ENCODE measurements around the gene CFLAR. TPM values are rescaled to one million over a fixed set of nuclear protein-coding genes. Genes with fewer than 3 reads are reported as not detected.
"Not testable (repeated sequence)": the region's sequence is repeated elsewhere in the genome, so short reads cannot be mapped to it uniquely, and the experiment has no call there.

Gene CFLAR
- total RNA-seq, 1 experiment from 2014 or later = 70.1 TPM

GRCh38 chr2:201174687-201175086 lies 58.7 kb downstream of the CFLAR start:
- no peak for DNase-seq (ENCODE audit: extremely low read depth, low read depth)

GRCh38 chr2:201176081-201176481 lies 60.1 kb downstream of the CFLAR start:
- no peak for DNase-seq (ENCODE audit: extremely low read depth, low read depth)

- no peak for DNase-seq (ENCODE audit: extremely low read depth, low read depth)
These were observed 64.0 kb downstream of the CFLAR start for GRCh38 chr2:201180010-201180409.

- peak; percentile 88 for DNase-seq (ENCODE audit: extremely low read depth, low read depth)
These were observed 66.8 kb downstream of the CFLAR start, which contains the start of gene CASP10 for GRCh38 chr2:201182650-201183364. Gene CASP10 (plus strand): TSS chr2:201183141. CDS start chr2:201185778, 2,637 bp downstream.

GRCh38 chr2:201183365-201183727 lies 67.4 kb downstream of the CFLAR start:
- no peak for DNase-seq (ENCODE audit: extremely low read depth, low read depth)

- DNase-seq (ENCODE audit: extremely low read depth, low read depth) = not testable (repeated sequence)
These were observed 67.9 kb downstream of the CFLAR start for GRCh38 chr2:201183835-201184234.

- DNase-seq (ENCODE audit: extremely low read depth, low read depth) = not testable (repeated sequence)
These were observed 68.3 kb downstream of the CFLAR start for GRCh38 chr2:201184248-201184647.

- no peak for DNase-seq (ENCODE audit: extremely low read depth, low read depth)
These were observed 69.9 kb downstream of the CFLAR start for GRCh38 chr2:201185863-201186262.

- no peak for DNase-seq (ENCODE audit: extremely low read depth, low read depth)
These were observed 71.0 kb downstream of the CFLAR start for GRCh38 chr2:201186982-201187381.

GRCh38 chr2:201188449-201188848 lies 72.5 kb downstream of the CFLAR start:
- DNase-seq (ENCODE audit: extremely low read depth, low read depth) = no peak

GRCh38 chr2:201191132-201191875 lies 75.3 kb downstream of the CFLAR start:
- DNase-seq (ENCODE audit: extremely low read depth, low read depth) = no peak

GRCh38 chr2:201194097-201194496 lies 78.1 kb downstream of the CFLAR start:
- DNase-seq (ENCODE audit: extremely low read depth, low read depth) = no peak

- no peak for DNase-seq (ENCODE audit: extremely low read depth, low read depth)
These were observed 79.4 kb downstream of the CFLAR start for GRCh38 chr2:201195331-201195730.

- DNase-seq (ENCODE audit: extremely low read depth, low read depth) = no peak
These were observed 80.0 kb downstream of the CFLAR start for GRCh38 chr2:201196003-201196402.

GRCh38 chr2:201196803-201197202 lies 80.8 kb downstream of the CFLAR start:
- DNase-seq (ENCODE audit: extremely low read depth, low read depth) = no peak

- DNase-seq (ENCODE audit: extremely low read depth, low read depth) = no peak
These were observed 81.8 kb downstream of the CFLAR start for GRCh38 chr2:201197781-201198180.

GRCh38 chr2:201199847-201200246 lies 83.9 kb downstream of the CFLAR start:
- no peak for DNase-seq (ENCODE audit: extremely low read depth, low read depth)

GRCh38 chr2:201200345-201200744 lies 84.4 kb downstream of the CFLAR start:
- no peak for DNase-seq (ENCODE audit: extremely low read depth, low read depth)

GRCh38 chr2:201201371-201201770 lies 85.4 kb downstream of the CFLAR start:
- DNase-seq (ENCODE audit: extremely low read depth, low read depth) = no peak

GRCh38 chr2:201203916-201204654 lies 88.1 kb downstream of the CFLAR start:
- DNase-seq (ENCODE audit: extremely low read depth, low read depth) = no peak
